ENCODE data around the gene DNHD1.

The DNHD1 gene

DNA sequence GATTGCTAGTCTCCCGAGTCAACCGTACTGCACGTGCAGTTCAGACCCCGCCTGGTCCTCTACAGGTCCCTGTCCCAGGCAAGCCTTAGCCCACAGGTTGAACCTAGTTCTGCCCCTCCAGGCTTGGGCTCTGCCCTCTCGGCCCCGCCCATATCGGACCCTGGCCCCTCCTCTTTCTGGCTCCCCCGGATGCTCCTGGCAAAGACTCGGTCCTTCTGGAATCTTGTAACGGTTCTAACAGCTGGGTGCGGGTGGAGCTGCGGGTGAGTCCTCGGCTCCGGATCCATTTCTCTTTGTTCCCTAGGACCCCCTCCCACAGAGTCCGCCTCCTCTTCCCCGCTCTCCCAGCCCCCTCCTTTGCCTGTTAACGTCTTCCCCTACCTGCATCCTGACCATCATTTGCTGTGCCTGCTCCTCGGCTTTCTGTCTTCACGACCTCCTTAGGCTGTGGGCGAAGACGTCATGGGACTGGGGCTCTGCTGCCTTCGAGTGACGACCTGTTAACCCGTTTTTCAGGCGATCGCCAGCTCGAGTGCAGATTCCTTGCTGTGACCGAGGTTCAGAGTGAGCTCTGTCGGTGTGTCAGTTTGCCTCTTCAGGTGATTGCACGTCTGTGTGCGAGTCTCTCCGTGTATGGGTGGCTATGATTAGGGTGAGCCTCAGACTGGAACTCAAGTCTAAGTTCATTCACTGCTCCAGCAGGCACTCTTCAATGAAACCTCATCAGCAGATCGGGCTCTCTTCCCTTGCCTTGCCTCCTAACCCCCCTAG lies at the start of gene DNHD1:
DNHD1 (plus strand) TSS at position 212 of the 771 bp plus-strand sequence. CDS start 936 bp downstream, outside the sequence.
- DNase-seq (ENCODE audit: low spot score) = no peak

- DNase-seq (ENCODE audit: low spot score) = no peak
Observed at GRCh38 chr11:6448574-6448973, 48.5 kb upstream of the DNHD1 start.

DNA sequence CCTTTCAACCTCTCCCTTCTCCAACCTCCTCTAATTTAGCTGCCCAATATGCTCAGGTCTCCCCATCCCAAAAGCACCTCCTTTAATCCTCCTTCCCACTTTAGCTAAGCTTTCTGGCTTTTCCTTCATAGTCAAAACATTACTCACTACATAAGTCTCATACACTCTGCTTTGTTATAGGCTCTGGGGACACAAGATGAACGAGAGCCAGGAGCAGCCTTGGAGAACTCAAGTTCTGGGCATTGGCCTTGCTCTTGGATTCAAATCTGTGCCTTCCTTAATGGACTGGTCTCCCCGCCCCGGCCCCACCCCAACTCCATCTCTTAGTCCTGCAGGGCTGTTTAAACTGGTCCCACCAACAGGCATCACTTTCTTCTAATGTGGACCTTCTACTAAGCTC lies 44.9 kb upstream of the DNHD1 start:
- DNase-seq (ENCODE audit: low spot score) = no peak

DNA sequence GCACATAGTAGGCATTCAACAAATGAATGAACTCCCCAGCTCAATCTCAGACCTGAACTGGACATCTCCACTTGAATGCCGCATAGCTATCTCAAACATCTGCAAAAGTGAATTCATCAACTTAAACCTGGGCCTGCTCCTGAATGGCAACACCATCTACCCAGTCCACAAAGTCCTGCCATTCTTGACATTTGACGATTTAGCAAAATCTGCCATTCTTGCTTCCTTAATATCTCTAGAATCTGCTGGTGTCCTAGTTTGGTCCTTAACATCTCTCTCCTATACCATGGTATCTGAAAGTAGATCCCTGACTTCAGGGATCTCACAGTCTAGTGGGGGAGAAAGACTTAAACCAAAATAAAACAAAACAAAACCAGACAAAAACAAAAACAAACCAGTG lies 43.9 kb upstream of the DNHD1 start:
- DNase-seq (ENCODE audit: low spot score) = no peak

- DNase-seq (ENCODE audit: low spot score) = no peak
Observed at GRCh38 chr11:6455070-6455469, 42.0 kb upstream of the DNHD1 start.

- DNase-seq (ENCODE audit: low spot score) = no peak
Observed at GRCh38 chr11:6456361-6457073, 40.6 kb upstream of the DNHD1 start.

GRCh38 chr11:6457581-6458320 lies 39.3 kb upstream of the DNHD1 start:
- no peak for DNase-seq (ENCODE audit: low spot score)

DNA sequence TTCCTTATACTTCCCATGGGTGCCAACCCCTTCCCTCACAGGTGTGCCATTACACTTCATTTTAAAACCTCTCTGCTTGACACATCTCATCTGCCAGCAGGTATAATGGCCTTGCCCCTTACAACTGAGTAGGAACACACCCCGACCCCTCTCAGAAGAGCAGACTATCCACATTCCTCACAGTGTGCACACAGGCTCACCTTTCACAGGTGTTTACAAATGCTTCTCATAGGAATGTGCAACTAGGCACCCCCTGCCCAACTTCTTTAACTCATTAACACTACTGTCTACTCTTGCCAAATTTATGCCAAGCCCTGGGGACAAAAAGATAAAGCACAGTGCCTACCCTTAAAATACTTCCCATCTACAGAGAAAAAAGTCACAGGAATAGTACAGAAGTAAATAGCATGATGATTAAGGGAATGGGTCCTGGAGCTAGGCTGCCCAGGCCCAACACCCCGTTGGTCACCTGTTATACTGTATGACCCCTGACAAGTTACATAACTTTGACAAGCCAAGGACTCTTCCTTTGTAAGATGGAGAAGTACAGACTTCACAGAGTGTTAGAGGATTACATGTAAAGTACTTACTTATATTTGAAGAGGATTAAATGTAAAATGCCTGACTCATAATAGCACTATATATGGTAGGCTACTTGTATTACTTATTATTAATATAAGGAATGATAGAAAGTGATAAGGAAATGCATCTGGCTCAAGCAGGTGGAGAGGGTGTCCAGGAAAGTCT lies 38.6 kb upstream of the DNHD1 start:
- DNase-seq (ENCODE audit: low spot score) = no peak

DNA sequence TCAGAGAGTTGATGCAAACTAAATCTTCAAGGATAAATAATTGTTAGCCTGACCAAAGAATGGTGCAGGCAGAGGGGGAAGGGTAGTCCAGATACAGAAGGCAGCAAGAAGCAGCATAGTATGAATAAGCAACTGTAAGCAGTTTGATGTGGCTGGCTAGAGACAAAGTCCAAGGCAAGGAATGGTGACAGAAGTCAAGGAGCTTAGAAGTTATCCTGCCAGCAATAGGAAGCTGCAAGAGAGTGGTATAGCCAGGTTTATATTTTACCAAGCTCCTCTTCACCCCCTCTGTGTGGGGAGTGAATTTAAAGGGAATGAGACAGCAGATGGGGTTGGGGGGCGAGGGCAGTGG lies 38.0 kb upstream of the DNHD1 start:
- DNase-seq (ENCODE audit: low spot score) = no peak

- no peak for DNase-seq (ENCODE audit: low spot score)
Observed at GRCh38 chr11:6468712-6469495, 28.2 kb upstream of the DNHD1 start.

GRCh38 chr11:6469599-6469998 lies 27.5 kb upstream of the DNHD1 start:
- DNase-seq (ENCODE audit: low spot score) = no peak

GRCh38 chr11:6472934-6473333 lies 24.1 kb upstream of the DNHD1 start:
- no peak for DNase-seq (ENCODE audit: low spot score)

DNA sequence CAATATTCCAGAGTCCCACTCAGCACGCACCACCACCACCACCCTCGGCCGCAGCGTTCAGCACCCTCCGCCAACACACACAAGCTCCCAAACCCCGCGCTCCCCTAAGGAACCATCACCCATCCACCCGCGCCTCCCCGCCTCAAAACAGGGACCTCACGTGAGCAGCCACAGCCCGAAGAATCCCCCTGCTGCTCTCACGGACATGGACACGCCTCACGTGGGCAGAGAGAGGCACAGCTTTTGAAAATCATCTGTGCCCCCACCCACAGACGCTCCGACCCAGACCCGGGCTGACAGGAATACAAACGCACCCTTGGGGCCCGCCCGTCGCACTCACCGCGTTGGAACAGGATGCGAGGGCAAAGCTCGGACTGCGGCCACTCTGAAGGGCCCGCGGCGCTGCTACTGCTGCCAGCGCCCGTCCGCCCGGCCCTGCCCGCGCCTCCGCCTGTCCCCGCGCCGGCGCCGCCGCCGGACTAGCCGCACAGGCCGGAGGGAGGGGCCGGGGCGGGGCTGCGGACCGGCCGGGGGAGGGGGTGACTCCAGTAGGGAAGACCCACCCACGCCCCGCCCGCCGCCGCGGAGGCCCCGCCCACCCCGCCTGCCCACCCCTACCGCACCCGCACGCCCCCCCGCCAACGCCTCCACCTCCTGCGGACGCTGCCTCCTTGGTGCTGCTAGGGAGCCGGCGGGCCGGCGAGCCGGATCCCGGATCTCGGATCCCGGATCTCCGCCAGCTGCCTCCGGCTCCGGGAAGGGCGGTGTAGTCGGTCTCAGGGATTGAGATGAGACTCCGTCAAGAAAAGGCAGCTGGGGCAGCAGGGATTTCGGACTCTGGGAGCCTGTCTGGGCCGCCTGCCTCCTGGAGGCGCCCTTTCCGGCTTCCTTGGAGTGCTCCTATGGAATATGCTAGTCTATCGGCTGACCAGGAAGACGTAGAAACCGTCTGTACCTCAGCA lies 23.3 kb upstream of the DNHD1 start, which contains the start of gene TRIM3:
TRIM3 (minus strand) TSS at position 491 of the 962 bp plus-strand sequence. CDS start 8,246 bp downstream, outside the sequence.
- peak; percentile 84 for DNase-seq (ENCODE audit: low spot score)

DNA sequence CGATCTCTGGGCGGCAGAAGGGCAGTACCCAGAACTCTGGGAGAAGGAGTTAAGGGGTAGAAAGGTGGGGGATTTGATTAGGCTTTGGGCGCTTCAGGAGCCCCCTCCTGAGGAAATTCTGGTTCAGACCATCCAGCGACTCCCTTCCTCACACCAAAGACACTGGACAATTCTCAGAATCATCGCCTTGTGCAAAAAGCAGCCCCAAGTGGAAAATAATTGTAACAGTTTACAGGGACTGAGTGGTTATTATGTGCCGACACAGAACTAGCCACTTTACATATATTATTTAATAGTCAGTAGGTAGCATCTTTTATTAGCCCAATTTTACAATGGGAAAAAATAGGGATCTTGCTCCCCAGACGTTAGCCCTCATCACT lies 22.7 kb upstream of the DNHD1 start:
- no peak for DNase-seq (ENCODE audit: low spot score)

GRCh38 chr11:6474806-6475500 lies 22.1 kb upstream of the DNHD1 start:
- no peak for DNase-seq (ENCODE audit: low spot score)

GRCh38 chr11:6475936-6476335 lies 21.1 kb upstream of the DNHD1 start:
- no peak for DNase-seq (ENCODE audit: low spot score)

DNA sequence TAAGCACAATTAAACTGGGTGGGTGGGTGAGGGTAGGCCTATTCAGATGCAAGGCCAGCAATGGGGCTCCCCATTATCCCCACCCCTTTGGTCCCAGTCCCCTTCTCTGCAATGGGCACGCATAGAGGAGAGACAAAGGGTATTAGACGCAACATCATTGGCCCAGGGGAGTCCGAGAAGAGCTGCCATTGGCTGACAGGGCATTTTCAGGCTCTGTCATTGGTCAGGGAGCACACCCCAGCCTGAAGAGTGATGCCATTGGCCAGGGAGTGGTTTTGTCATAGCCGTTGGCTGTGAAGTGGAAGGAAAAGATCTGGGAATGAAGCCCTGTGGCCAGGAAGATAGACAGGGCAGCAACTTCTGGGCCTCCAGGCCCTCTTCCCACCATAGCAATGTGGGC lies 20.5 kb upstream of the DNHD1 start:
- no peak for DNase-seq (ENCODE audit: low spot score)

- no peak for DNase-seq (ENCODE audit: low spot score)
Observed at GRCh38 chr11:6480299-6480914, 16.7 kb upstream of the DNHD1 start.

All from RKO (cell line).